ENCODE results near the gene CYTH3. TPM values are rescaled to one million over a fixed set of nuclear protein-coding genes. Genes with fewer than 3 reads are reported as not detected.
"Not testable (repeated sequence)": the region's sequence is repeated elsewhere in the genome, so short reads cannot be mapped to it uniquely, and the experiment has no call there.

Gene CYTH3
- total RNA-seq, 1 donor = 33.2 TPM

- no peak overlapping the region for H3K4me3 ChIP-seq (ENCODE audit: low read depth, low read length)
- TF ChIP-seq CTCF (IDR thresholded peaks at IDR 0.05; ENCODE audit: insufficient read depth, low read depth, low read length) = no peak
- peak; percentile 74 for DNase-seq (ENCODE audit: low read depth)
Measured at GRCh38 chr7:6227294-6227846, 45.1 kb downstream of the CYTH3 start.

- DNase-seq (ENCODE audit: low read depth) = peak; percentile 94
- H3K4me3 ChIP-seq (ENCODE audit: low read depth, low read length) = no peak overlapping the region
Measured at GRCh38 chr7:6226194-6226799, 46.1 kb downstream of the CYTH3 start.

GRCh38 chr7:6223411-6223810 is 49.0 kb downstream of the CYTH3 start:
- DNase-seq (ENCODE audit: low read depth); H3K4me3 ChIP-seq (ENCODE audit: low read depth, low read length): not testable (repeated sequence)

More at GRCh38 chr7:6226194-6226799, 46.1 kb downstream of the CYTH3 start:
- TF ChIP-seq CTCF (IDR thresholded peaks at IDR 0.05; ENCODE audit: insufficient read depth, low read depth, low read length) = no peak

- not testable (repeated sequence) for DNase-seq (ENCODE audit: low read depth); H3K4me3 ChIP-seq (ENCODE audit: low read depth, low read length)
Measured at GRCh38 chr7:6223010-6223409, 49.4 kb downstream of the CYTH3 start.

GRCh38 chr7:6221340-6222319 is 50.8 kb downstream of the CYTH3 start:
- no peak for TF ChIP-seq CTCF (IDR thresholded peaks at IDR 0.05; ENCODE audit: insufficient read depth, low read depth, low read length)
- peak; percentile 55 for DNase-seq (ENCODE audit: low read depth)
- no peak overlapping the region for H3K4me3 ChIP-seq (ENCODE audit: low read depth, low read length)

GRCh38 chr7:6218329-6218728 is 54.1 kb downstream of the CYTH3 start:
- DNase-seq (ENCODE audit: low read depth) = no peak
- H3K4me3 ChIP-seq (ENCODE audit: low read depth, low read length) = no peak overlapping the region
- TF ChIP-seq CTCF (IDR thresholded peaks at IDR 0.05; ENCODE audit: insufficient read depth, low read depth, low read length) = no peak

- no peak overlapping the region for H3K4me3 ChIP-seq (ENCODE audit: low read depth, low read length)
- DNase-seq (ENCODE audit: low read depth) = no peak
- TF ChIP-seq CTCF (IDR thresholded peaks at IDR 0.05; ENCODE audit: insufficient read depth, low read depth, low read length) = no peak
Measured at GRCh38 chr7:6212008-6212407, 60.4 kb downstream of the CYTH3 start.
